ENCODE measurements around the gene KSR2.

- TF ChIP-seq POLR2A (IDR thresholded peaks at IDR 0.05) (no peak), CTCF (IDR thresholded peaks at IDR 0.05) (no peak), EP300 (IDR thresholded peaks at IDR 0.05; ENCODE audit: low read depth) (no peak), POLR2AphosphoS5 (IDR thresholded peaks at IDR 0.05) (no peak)
These were observed 487.3 kb downstream of the KSR2 start for GRCh38 chr12:117481470-117481869.
